GM19438 (cell line): ENCODE data around the gene DEFB114.
A peak's percentile ranks its signal among the peaks of the same experiment; 100 is the strongest.
"Not testable (repeated sequence)": the region's sequence is repeated elsewhere in the genome, so short reads cannot be mapped to it uniquely, and the experiment has no call there.

Experiments
- ATAC-seq: cut with Tn5 transposase; IDR thresholded peaks from one replicate; pipeline ENCODE4 v1.9.1; 2021; ENCODE audit warnings: low read depth; ENCODE audit not compliant: unreplicated experiment

The DEFB114 gene

DNA sequence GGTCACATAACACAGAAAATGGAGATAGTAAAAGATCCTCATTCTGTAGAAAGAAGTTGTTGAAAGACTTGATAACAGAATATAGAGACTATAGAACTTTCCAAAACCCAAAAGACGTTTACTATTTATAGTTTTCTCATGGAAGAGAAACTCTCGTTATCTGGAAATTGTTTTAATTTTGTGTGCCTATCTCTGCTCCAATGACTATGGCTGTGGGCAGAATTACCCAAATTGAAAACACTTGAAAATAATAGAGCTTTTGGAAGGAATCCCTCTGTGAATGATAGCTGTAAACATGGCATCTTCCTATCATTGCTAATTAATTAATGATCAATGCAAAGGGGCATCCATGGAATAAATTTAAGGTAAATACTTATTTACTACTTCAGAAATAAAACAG is at the start of gene DEFB114:
DEFB114 (minus strand) TSS at position 101 of the 400 bp plus-strand sequence; CDS start at position 42, 59 bp downstream.
- no peak for ATAC-seq

- no peak for ATAC-seq
Observed at GRCh38 chr6:50007819-50008218, 43.9 kb upstream of the DEFB114 start.

- no peak for ATAC-seq
Observed at GRCh38 chr6:50003139-50003538, 39.2 kb upstream of the DEFB114 start.

DNA sequence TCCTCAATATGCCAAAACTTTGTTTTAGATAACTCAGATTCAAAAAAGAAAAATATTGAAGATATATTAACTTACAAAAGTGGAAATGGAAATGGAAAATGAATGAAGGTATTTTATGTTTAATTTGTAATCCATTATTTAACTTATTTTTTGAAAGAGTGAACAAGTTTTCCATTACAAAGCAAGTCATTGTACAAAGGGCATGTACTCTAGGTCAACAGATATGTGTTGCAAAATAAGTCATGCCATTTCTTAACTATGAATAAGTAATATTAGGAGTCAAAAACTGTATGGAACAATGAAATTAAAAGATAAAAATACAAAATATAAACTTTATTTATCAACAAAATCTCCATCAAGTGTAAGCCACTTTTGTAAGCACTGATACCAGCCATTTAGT is 31.3 kb upstream of the DEFB114 start:
- ATAC-seq: no peak

GRCh38 chr6:49988900-49989299 is 24.9 kb upstream of the DEFB114 start:
- ATAC-seq: no peak

GRCh38 chr6:49987749-49988148 is 23.8 kb upstream of the DEFB114 start:
- no peak for ATAC-seq

- no peak for ATAC-seq
Observed at GRCh38 chr6:49986551-49986950, 22.6 kb upstream of the DEFB114 start.

- no peak for ATAC-seq
Observed at GRCh38 chr6:49982046-49982445, 18.1 kb upstream of the DEFB114 start.

DNA sequence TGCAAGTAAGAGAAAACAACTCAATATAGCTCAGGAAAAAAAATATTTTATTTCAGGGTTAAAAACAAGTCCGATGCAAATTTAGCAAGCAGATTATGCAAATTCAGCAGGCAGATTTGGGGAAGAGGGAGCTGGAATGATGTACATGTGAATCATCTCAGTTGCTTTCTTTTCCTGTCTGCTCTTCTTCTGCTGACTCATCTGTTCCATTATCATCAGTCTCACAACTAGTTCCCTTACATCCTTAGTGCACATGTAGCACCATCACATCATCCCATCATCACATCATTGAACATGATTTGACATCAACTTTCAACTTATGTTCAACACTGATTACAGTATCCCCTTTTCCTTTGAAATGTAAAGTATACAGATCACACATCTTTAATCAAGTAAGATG is 16.9 kb upstream of the DEFB114 start:
- ATAC-seq: no peak

DNA sequence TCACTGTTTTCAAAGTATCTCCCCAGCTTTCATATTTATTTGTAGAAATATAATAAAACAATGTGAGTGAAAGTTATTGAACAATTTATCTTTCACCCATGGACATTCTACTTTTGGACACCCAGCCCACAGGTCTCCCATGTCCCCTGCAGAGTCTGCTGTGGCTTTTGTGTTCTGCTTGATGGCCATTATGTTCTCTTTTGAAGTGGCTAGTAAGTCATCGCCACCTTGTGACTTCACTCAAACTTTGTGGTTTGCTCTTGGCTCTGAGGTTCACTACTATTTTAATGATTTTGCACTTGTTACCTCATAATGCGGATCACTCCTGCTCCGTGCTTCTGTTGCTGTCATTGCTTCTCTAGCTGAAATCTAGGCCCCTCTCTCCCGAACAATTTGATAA is 15.6 kb upstream of the DEFB114 start:
- ATAC-seq: peak; percentile 39

GRCh38 chr6:49978332-49979226 is 14.6 kb upstream of the DEFB114 start:
- peak; percentile 48 for ATAC-seq

DNA sequence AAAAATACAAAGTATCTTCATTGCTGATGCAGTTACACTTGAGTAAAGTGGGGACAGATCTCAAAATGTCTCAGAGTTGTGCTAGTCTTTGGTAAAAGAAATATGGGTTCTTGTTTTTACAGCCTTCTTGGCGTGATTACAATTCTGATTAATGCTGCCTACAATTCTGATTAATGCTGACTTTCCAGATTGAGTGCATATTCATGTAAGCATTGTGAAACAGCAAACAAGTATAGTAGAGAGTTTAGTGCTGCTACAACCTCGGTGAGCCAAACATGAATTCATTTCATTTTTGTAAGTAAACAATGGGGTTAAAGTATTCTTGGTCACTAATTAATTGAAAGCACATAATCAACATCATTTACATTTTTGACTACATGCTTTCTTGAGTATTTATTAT is 5.6 kb upstream of the DEFB114 start, which contains the start of gene DEFB113:
DEFB113 (minus strand) TSS at position 21 of the 400 bp plus-strand sequence; CDS start at position 21, 0 bp downstream.
- no peak for ATAC-seq

- no peak for ATAC-seq
Observed at GRCh38 chr6:49966823-49967222, 2.9 kb upstream of the DEFB114 start.

- no peak for ATAC-seq
Observed at GRCh38 chr6:49966334-49966733, 2.4 kb upstream of the DEFB114 start.

DNA sequence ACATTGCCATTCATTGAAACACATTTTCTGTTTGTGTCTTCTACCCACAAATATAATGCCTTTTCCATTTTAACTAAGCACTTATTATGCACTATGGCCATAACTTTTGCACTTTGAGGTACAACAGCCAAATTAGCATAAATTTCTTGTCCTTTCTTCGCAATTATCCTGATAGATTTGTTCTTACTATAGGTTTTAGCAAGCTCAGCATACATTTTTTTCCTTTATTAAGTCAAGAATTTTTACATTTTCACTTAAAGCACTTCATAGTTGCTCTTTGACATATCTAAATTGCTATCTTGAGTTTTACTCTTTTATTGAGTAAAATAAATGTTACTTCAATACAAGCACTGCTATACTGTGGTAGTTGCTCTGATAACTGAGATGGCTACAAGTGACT is 5.8 kb downstream of the DEFB114 start:
- ATAC-seq: no peak

GRCh38 chr6:49955847-49956246 is 8.1 kb downstream of the DEFB114 start:
- no peak for ATAC-seq

DNA sequence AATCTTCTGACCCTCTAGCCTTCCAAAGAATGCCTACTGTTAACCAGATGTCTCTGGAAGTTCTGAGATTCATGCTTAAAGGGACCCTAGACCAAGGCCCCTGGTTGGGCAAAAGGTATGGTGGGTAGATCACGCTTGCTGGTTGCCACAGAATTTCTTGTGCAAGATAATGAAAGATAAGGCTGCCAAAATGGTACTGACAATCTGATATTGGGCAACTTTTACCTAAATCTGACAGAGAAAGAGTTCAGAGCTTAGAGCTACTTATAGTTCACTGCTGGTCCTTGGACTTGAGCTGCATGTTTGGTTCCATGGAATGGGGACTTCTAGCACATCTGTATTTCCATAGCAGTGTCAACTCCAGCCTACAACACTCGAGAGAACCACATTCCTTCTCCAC is 12.0 kb downstream of the DEFB114 start:
- no peak for ATAC-seq

GRCh38 chr6:49950415-49950751 is 13.6 kb downstream of the DEFB114 start:
- no peak for ATAC-seq

GRCh38 chr6:49949062-49949461 is 14.9 kb downstream of the DEFB114 start:
- ATAC-seq: no peak

DNA sequence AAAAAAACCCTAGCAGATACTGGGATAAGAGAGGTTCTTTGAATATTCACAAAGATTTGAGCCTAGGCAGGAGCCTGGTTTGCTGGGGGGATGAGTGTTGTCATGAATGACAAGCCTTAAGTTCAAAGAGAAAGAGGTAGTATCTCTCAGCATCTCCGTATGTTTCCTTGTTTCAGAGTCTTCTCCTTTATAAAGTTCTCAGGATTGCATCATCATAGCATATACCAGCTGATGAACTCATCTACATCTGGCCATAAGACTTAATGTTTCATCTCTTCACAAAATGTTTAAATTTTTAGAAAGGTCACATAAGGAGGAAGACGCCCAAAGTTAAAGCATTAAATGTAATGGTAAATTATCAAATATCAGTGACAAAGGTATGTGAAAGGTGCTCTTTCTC is 17.1 kb downstream of the DEFB114 start:
- no peak for ATAC-seq

DNA sequence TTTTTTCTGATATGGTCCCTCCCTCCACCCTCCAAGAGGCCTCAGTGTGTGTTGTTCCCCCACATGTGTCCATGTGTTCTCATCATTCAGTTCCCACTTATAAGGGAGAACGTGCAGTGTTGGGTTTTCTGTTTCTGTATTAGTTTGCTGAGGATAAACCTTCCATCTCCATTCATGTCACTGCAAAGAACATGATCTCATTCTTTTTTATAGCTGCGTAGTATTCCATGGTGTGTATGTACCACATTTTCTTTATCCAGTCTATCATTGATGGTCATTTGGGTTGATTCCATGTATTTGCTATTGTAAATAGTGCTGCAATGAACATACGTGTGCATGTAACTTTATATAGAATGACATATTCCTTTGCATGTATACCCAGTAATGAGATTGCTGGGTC is 19.9 kb downstream of the DEFB114 start:
- not testable (repeated sequence) for ATAC-seq

DNA sequence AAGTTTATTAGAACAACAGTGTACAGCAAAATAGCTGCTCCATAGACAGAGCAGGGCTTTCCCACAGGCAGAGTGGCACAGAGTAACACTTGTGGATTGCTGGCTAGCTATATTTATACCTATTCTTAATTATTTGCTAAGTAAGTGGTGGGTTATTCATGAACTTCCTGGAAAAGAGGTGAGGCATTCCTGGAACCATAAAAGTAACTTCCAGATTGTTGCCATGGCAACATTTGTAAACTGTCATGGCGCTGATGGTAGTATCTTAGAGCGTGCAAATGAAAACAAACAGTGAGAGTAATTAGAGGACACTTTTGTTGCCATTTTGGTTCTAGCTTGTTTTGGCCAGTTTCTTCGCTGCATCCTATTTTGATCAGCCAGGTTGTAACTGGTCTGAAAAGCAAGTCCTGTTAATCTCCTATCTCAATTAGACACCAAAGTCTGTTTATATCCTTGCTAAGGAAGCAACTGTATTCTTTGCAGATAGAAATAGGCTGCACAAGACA is 23.9 kb downstream of the DEFB114 start:
- ATAC-seq: no peak
